NT2/D1 (cell line): Measurements from ENCODE around the gene TRIM75.
"Not testable (repeated sequence)": the region's sequence is repeated elsewhere in the genome, so short reads cannot be mapped to it uniquely, and the experiment has no call there.

Experiments
- DNase-seq: peaks from one replicate; pipeline ENCODE4 v3.0.0-alpha.2; 2011; ENCODE audit warnings: low read depth, low spot score
- H3K27me3 ChIP-seq: 2 replicates; pipeline ENCODE4 v1.6.0; 2011; ENCODE audit warnings: mild to moderate bottlenecking; ENCODE audit not compliant: insufficient read length, insufficient read depth
- H3K36me3 ChIP-seq: 2 replicates; pipeline ENCODE4 v1.6.1; 2011; ENCODE audit warnings: mild to moderate bottlenecking, low read length, mixed read lengths; ENCODE audit not compliant: insufficient read depth, insufficient read length
- H3K4me1 ChIP-seq: 2 replicates; pipeline ENCODE4 v1.5.1; 2011; ENCODE audit not compliant: insufficient read depth, insufficient read length
- H3K4me3 ChIP-seq: 2 replicates; pipeline ENCODE4 v1.5.1; 2011; ENCODE audit warnings: low read depth; ENCODE audit not compliant: insufficient read length
- H3K9ac ChIP-seq: 2 replicates; pipeline ENCODE4 v1.6.0; 2011; ENCODE audit warnings: low read depth; ENCODE audit not compliant: insufficient read length
- H3K9me3 ChIP-seq: 2 replicates; pipeline ENCODE4 v1.5.1; 2011; ENCODE audit warnings: mild to moderate bottlenecking, low read length; ENCODE audit not compliant: insufficient read depth
- SUZ12 ChIP-seq: IDR thresholded peaks from 2 replicates; pipeline ENCODE4 v1.6.1; 2011; ENCODE audit not compliant: insufficient read length, insufficient read depth; ENCODE audit errors: extremely low read depth
- YY1 ChIP-seq: IDR thresholded peaks from 2 replicates; pipeline ENCODE4 v1.6.1; 2011; ENCODE audit not compliant: insufficient read length, insufficient read depth
- ZNF274 ChIP-seq: IDR thresholded peaks from 2 replicates; pipeline ENCODE4 v1.6.1; 2011; ENCODE audit warnings: mild to moderate bottlenecking, low read depth, low read length

Gene TRIM75

DNA sequence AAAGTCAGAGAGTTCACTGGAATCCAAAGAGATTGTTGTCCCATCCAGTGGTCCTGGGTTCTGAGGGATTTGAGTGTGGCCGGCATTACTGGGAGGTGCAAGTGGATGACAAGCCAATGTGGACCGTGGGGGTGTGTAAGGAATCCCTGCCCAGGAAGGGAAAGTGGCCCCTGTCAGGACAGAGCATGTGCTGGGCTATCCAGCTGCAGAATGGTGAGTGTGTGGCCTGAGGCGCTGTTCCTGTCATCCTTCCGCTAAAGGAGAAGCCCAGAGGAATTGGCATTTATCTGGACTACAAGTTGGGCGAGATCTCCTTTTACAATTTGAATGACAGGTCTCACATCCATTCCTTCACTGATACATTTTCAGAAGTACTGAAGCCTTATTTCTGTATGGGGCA is 42.3 kb upstream of the TRIM75 start:
- Histone ChIP-seq H3K9ac (no peak overlapping the region), H3K36me3 (no peaks in the 10 kb centered on the region), H3K4me1 (no peaks in the 10 kb centered on the region), H3K4me3 (no peak overlapping the region), H3K27me3 (no peaks in the 10 kb centered on the region), H3K9me3 (no peaks in the 10 kb centered on the region)
- no peak for DNase-seq
- TF ChIP-seq ZNF274 (no peak), YY1 (no peak), SUZ12 (no peak)

GRCh38 chr4:165013691-165014090 is 40.0 kb upstream of the TRIM75 start:
- DNase-seq = no peak
- Histone ChIP-seq H3K27me3 (no peaks in the 10 kb centered on the region), H3K4me3 (no peak overlapping the region), H3K36me3 (no peaks in the 10 kb centered on the region), H3K9me3 (no peaks in the 10 kb centered on the region), H3K4me1 (no peaks in the 10 kb centered on the region), H3K9ac (no peak overlapping the region)
- TF ChIP-seq ZNF274 (no peak), SUZ12 (no peak), YY1 (no peak)

GRCh38 chr4:165016971-165017370 is 36.7 kb upstream of the TRIM75 start:
- no peak for TF ChIP-seq YY1
- Histone ChIP-seq H3K4me1 (no peaks in the 10 kb centered on the region), H3K27me3 (no peaks in the 10 kb centered on the region), H3K9ac (no peak overlapping the region), H3K36me3 (no peaks in the 10 kb centered on the region), H3K4me3 (no peak overlapping the region), H3K9me3 (no peaks in the 10 kb centered on the region)
- peak; percentile 2 for DNase-seq

- H3K9ac ChIP-seq, H3K36me3 ChIP-seq, H3K4me1 ChIP-seq, H3K27me3 ChIP-seq, DNase-seq, H3K4me3 ChIP-seq, H3K9me3 ChIP-seq: not testable (repeated sequence)
These were observed 33.7 kb upstream of the TRIM75 start for GRCh38 chr4:165019995-165020394.

GRCh38 chr4:165025782-165026181 is 27.9 kb upstream of the TRIM75 start:
- not testable (repeated sequence) for DNase-seq, H3K36me3 ChIP-seq, H3K27me3 ChIP-seq, H3K9ac ChIP-seq, H3K9me3 ChIP-seq, H3K4me3 ChIP-seq, H3K4me1 ChIP-seq

DNA sequence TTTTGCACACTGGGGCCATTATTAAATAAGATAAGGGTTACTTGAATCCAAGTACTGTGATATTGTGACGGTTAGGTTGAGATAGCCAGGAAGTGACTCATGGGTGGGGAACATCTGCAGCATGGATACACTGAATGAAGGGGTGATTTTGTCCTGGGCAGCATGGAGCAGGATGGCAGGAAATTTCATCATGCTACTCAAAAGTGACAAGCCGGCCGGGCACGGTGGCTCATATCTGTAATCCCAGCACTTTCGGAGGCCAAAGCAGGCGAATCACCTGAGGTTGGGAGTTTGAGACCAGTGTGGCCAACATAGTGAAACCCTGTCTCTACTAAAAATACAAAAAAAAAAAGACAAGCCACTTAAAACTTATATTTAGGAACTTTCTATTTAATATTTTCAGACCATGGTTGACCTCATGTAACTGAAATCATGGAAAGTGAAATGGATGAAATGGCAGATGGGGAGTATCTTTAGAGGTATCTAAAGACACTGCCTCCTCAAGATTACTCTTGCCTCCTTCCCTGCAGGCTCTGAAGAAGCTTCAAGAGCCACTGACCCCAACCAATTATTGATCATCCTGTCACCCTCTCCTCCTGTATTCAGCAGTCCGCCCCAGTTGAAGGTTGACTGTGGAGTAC is 25.8 kb upstream of the TRIM75 start:
- no peak for TF ChIP-seq ZNF274
- no peak for TF ChIP-seq YY1
- no peak for TF ChIP-seq SUZ12
- no peaks in the 10 kb centered on the region for H3K27me3 ChIP-seq
- no peaks in the 10 kb centered on the region for H3K36me3 ChIP-seq
- no peak overlapping the region for H3K4me3 ChIP-seq
- no peak overlapping the region for H3K9ac ChIP-seq
- no peaks in the 10 kb centered on the region for H3K4me1 ChIP-seq
- no peak for DNase-seq
- no peaks in the 10 kb centered on the region for H3K9me3 ChIP-seq

GRCh38 chr4:165031436-165032211 is 22.0 kb upstream of the TRIM75 start, which contains the start of gene TRIM60:
TRIM60 (plus strand) TSS chr4:165031999; CDS start chr4:165040073, 8,074 bp downstream.
- Histone ChIP-seq H3K9ac (no peak within 1 kb of the TSS), H3K9me3 (no peaks in the 10 kb centered on the region), H3K36me3 (no peaks in the 10 kb centered on the region)

GRCh38 chr4:165048170-165048569 is 5.5 kb upstream of the TRIM75 start:
- DNase-seq = no peak

More at GRCh38 chr4:165031436-165032211, 22.0 kb upstream of the TRIM75 start, which contains the start of gene TRIM60:
- DNase-seq = no peak
- no peaks in the 10 kb centered on the region for H3K27me3 ChIP-seq
- TF ChIP-seq YY1 (no peak), ZNF274 (no peak), SUZ12 (no peak)
- H3K4me3 ChIP-seq = no peak within 1 kb of the TSS
- no peaks in the 10 kb centered on the region for H3K4me1 ChIP-seq

More at GRCh38 chr4:165048170-165048569, 5.5 kb upstream of the TRIM75 start:
- Histone ChIP-seq H3K4me1 (peaks cover 2% of the 10 kb centered on the region), H3K9ac (no peak overlapping the region), H3K27me3 (no peaks in the 10 kb centered on the region), H3K4me3 (no peak overlapping the region), H3K9me3 (no peaks in the 10 kb centered on the region), H3K36me3 (no peaks in the 10 kb centered on the region)
- TF ChIP-seq ZNF274 (no peak), SUZ12 (no peak), YY1 (no peak)
